Measurements from ENCODE around the gene PLEKHM1.
A peak's percentile ranks its signal among the peaks of the same experiment; 100 is the strongest.

The PLEKHM1 gene

GRCh38 chr17:45394564-45394912, 96.0 kb downstream of the PLEKHM1 start:
- Histone ChIP-seq H3K9ac (ENCODE audit: low read length) (peak overlapping the region; percentile 57), H3K18ac (ENCODE audit: low read depth in 1 of 2, low read length in 2 of 2) (peak overlapping the region; percentile 25 to 62), H4K8ac (ENCODE audit: low read length) (peak overlapping the region; percentile 83), H2BK12ac (ENCODE audit: low read length in 2 of 2) (peak overlapping the region; percentile 40 to 75), H3K4me1 (ENCODE audit: control insufficient read depth, insufficient read depth, low read depth, low read length) (peaks cover 9% of the 10 kb centered on the region), H3K79me1 (replicated peaks; ENCODE audit: low read length, poor library complexity, severe bottlenecking) (no peaks in the 10 kb centered on the region), H2BK120ac (ENCODE audit: low read depth, low read length) (peak overlapping the region; percentile 19), H3K4ac (ENCODE audit: low read depth in 1 of 2, low read length in 2 of 2) (no peak overlapping the region), H3K36me3 (ENCODE audit: control insufficient read depth in 1 of 2, insufficient read depth in 2 of 2, low read depth in 1 of 2, low read length in 2 of 2) (peaks cover 12 to 21% of the 10 kb centered on the region in 2 experiments), H3K27me3 (ENCODE audit: control insufficient read depth in 1 of 2, insufficient read depth in 1 of 2, low read length in 2 of 2) (peaks cover 0 to 17% of the 10 kb centered on the region in 2 experiments), H4K91ac (ENCODE audit: low read length) (peak overlapping the region; percentile 30), H3K23ac (ENCODE audit: low read length in 2 of 2) (no peak overlapping the region), H2AFZ (ENCODE audit: low read depth, low read length) (peak overlapping the region; percentile 54), H3K27ac (ENCODE audit: low read length, poor library complexity, severe bottlenecking) (no peak overlapping the region), H3K4me3 (ENCODE audit: insufficient read depth in 1 of 2, low read depth in 1 of 2, low read length in 2 of 2) (no peak overlapping the region), H3K14ac (ENCODE audit: low read length in 2 of 2) (no peak overlapping the region), H2BK5ac (ENCODE audit: low read depth, low read length, poor library complexity, severe bottlenecking) (no peak overlapping the region), H2AK5ac (ENCODE audit: low read length, severe bottlenecking) (no peak overlapping the region), H3K4me2 (ENCODE audit: low read length, poor library complexity, severe bottlenecking) (no peak overlapping the region), H2BK15ac (ENCODE audit: low read depth, poor library complexity, severe bottlenecking) (no peak overlapping the region), H3K9me3 (ENCODE audit: control insufficient read depth, low read length) (no peaks in the 10 kb centered on the region)
- WGBS, result 93% methylated on average over 4 of the region's 4 CpGs
- no peak for DNase-seq

DNA sequence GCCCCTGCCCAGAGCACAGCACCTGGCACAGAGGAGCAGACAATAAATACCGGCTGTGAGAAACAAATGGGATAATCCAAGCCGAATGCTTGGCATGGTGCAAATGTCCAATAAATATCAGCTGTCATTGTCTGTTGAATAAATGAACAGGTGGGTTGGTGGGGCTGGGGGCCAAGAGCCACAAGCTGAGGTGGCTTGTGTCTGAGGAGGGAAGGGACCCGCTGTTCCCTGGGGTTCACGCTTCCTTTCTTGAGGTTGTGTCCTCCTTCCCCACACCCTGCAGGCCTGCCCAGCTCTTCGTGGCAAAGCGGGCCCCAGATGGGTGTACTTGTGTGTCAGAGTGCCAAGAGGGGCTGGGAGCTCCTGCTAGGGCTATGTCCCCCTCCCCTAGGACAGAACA, 96.4 kb downstream of the PLEKHM1 start:
- Histone ChIP-seq H2AFZ (ENCODE audit: low read depth, low read length) (no peak overlapping the region), H2BK15ac (ENCODE audit: low read depth, poor library complexity, severe bottlenecking) (no peak overlapping the region), H2AK5ac (ENCODE audit: low read length, severe bottlenecking) (no peak overlapping the region), H3K4me1 (ENCODE audit: control insufficient read depth, insufficient read depth, low read depth, low read length) (peaks cover 9% of the 10 kb centered on the region), H3K79me1 (replicated peaks; ENCODE audit: low read length, poor library complexity, severe bottlenecking) (no peaks in the 10 kb centered on the region), H3K14ac (ENCODE audit: low read length in 2 of 2) (no peak overlapping the region), H2BK120ac (ENCODE audit: low read depth, low read length) (no peak overlapping the region), H3K36me3 (ENCODE audit: control insufficient read depth in 1 of 2, insufficient read depth in 2 of 2, low read depth in 1 of 2, low read length in 2 of 2) (peaks cover 12 to 21% of the 10 kb centered on the region in 2 experiments), H3K27ac (ENCODE audit: low read length, poor library complexity, severe bottlenecking) (no peak overlapping the region), H4K91ac (ENCODE audit: low read length) (no peak overlapping the region), H3K9ac (ENCODE audit: low read length) (no peak overlapping the region), H3K9me3 (ENCODE audit: control insufficient read depth, low read length) (no peaks in the 10 kb centered on the region), H2BK12ac (ENCODE audit: low read length in 2 of 2) (no peak overlapping the region), H4K8ac (ENCODE audit: low read length) (no peak overlapping the region), H3K23ac (ENCODE audit: low read length in 2 of 2) (no peak overlapping the region), H3K4ac (ENCODE audit: low read depth in 1 of 2, low read length in 2 of 2) (no peak overlapping the region), H3K27me3 (ENCODE audit: control insufficient read depth in 1 of 2, insufficient read depth in 1 of 2, low read length in 2 of 2) (peaks cover 0 to 19% of the 10 kb centered on the region in 2 experiments), H3K18ac (ENCODE audit: low read depth in 1 of 2, low read length in 2 of 2) (no peak overlapping the region), H3K4me2 (ENCODE audit: low read length, poor library complexity, severe bottlenecking) (no peak overlapping the region), H3K4me3 (ENCODE audit: insufficient read depth in 1 of 2, low read depth in 1 of 2, low read length in 2 of 2) (no peak overlapping the region), H2BK5ac (ENCODE audit: low read depth, low read length, poor library complexity, severe bottlenecking) (no peak overlapping the region)
- no peak for DNase-seq
- WGBS, result 91% methylated on average over 6 of the region's 6 CpGs

DNA sequence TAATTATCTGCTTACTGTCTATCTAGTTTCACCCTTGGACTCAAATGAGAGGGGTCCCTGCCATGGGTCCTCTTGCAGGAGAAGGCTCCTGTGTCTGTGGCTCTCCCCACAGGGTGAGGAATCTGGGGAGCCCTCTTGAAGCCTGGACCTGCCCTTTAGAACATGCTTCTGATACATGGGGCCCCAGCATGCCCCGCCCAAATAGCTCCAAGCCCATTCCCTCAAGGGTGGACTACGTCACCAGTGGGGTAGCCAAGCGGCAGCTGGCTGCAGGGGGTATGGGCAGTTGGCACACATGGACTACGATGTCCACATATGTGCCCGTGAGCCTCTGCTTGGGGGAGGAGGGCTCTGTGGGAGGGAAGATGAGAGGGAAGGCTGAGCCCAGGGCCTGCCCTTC, 97.1 kb downstream of the PLEKHM1 start:
- Histone ChIP-seq H3K36me3 (ENCODE audit: control insufficient read depth in 1 of 2, insufficient read depth in 2 of 2, low read depth in 1 of 2, low read length in 2 of 2) (peaks cover 12 to 21% of the 10 kb centered on the region in 2 experiments), H3K4me2 (ENCODE audit: low read length, poor library complexity, severe bottlenecking) (no peak overlapping the region), H3K14ac (ENCODE audit: low read length in 2 of 2) (no peak overlapping the region), H3K4me1 (ENCODE audit: control insufficient read depth, insufficient read depth, low read depth, low read length) (peaks cover 9% of the 10 kb centered on the region), H2BK15ac (ENCODE audit: low read depth, poor library complexity, severe bottlenecking) (no peak overlapping the region), H3K9ac (ENCODE audit: low read length) (no peak overlapping the region), H4K8ac (ENCODE audit: low read length) (no peak overlapping the region), H2BK12ac (ENCODE audit: low read length in 2 of 2) (no peak overlapping the region), H3K4me3 (ENCODE audit: insufficient read depth in 1 of 2, low read depth in 1 of 2, low read length in 2 of 2) (no peak overlapping the region), H3K23ac (ENCODE audit: low read length in 2 of 2) (no peak overlapping the region), H3K27ac (ENCODE audit: low read length, poor library complexity, severe bottlenecking) (no peak overlapping the region), H2BK120ac (ENCODE audit: low read depth, low read length) (no peak overlapping the region), H3K4ac (ENCODE audit: low read depth in 1 of 2, low read length in 2 of 2) (no peak overlapping the region), H4K91ac (ENCODE audit: low read length) (no peak overlapping the region), H2BK5ac (ENCODE audit: low read depth, low read length, poor library complexity, severe bottlenecking) (no peak overlapping the region), H2AK5ac (ENCODE audit: low read length, severe bottlenecking) (no peak overlapping the region), H3K18ac (ENCODE audit: low read depth in 1 of 2, low read length in 2 of 2) (no peak overlapping the region), H3K27me3 (ENCODE audit: control insufficient read depth in 1 of 2, insufficient read depth in 1 of 2, low read length in 2 of 2) (peaks cover 0 to 19% of the 10 kb centered on the region in 2 experiments), H2AFZ (ENCODE audit: low read depth, low read length) (no peak overlapping the region), H3K9me3 (ENCODE audit: control insufficient read depth, low read length) (no peaks in the 10 kb centered on the region), H3K79me1 (replicated peaks; ENCODE audit: low read length, poor library complexity, severe bottlenecking) (no peaks in the 10 kb centered on the region)
- no peak for DNase-seq
- 95% methylated on average over 5 of the region's 5 CpGs for WGBS

- 97% methylated on average over 2 of the region's 2 CpGs for WGBS
- Histone ChIP-seq H3K4me1 (ENCODE audit: control insufficient read depth, insufficient read depth, low read depth, low read length) (peaks cover 9% of the 10 kb centered on the region), H3K4ac (ENCODE audit: low read depth in 1 of 2, low read length in 2 of 2) (no peak overlapping the region), H4K91ac (ENCODE audit: low read length) (peak overlapping the region; percentile 47), H2AK5ac (ENCODE audit: low read length, severe bottlenecking) (no peak overlapping the region), H3K9me3 (ENCODE audit: control insufficient read depth, low read length) (peaks cover 3% of the 10 kb centered on the region), H2BK120ac (ENCODE audit: low read depth, low read length) (no peak overlapping the region), H2BK12ac (ENCODE audit: low read length in 2 of 2) (no peak overlapping the region), H2BK15ac (ENCODE audit: low read depth, poor library complexity, severe bottlenecking) (no peak overlapping the region), H3K4me2 (ENCODE audit: low read length, poor library complexity, severe bottlenecking) (no peak overlapping the region), H2BK5ac (ENCODE audit: low read depth, low read length, poor library complexity, severe bottlenecking) (no peak overlapping the region), H4K8ac (ENCODE audit: low read length) (no peak overlapping the region), H3K4me3 (ENCODE audit: insufficient read depth in 1 of 2, low read depth in 1 of 2, low read length in 2 of 2) (no peak overlapping the region), H3K79me1 (replicated peaks; ENCODE audit: low read length, poor library complexity, severe bottlenecking) (no peaks in the 10 kb centered on the region), H3K18ac (ENCODE audit: low read depth in 1 of 2, low read length in 2 of 2) (no peak overlapping the region), H3K23ac (ENCODE audit: low read length in 2 of 2) (no peak overlapping the region), H3K9ac (ENCODE audit: low read length) (no peak overlapping the region), H3K27ac (ENCODE audit: low read length, poor library complexity, severe bottlenecking) (no peak overlapping the region), H3K14ac (ENCODE audit: low read length in 2 of 2) (no peak overlapping the region), H3K27me3 (ENCODE audit: control insufficient read depth in 1 of 2, insufficient read depth in 1 of 2, low read length in 2 of 2) (peaks cover 0 to 33% of the 10 kb centered on the region in 2 experiments), H2AFZ (ENCODE audit: low read depth, low read length) (no peak overlapping the region), H3K36me3 (ENCODE audit: control insufficient read depth in 1 of 2, insufficient read depth in 2 of 2, low read depth in 1 of 2, low read length in 2 of 2) (peaks cover 10 to 11% of the 10 kb centered on the region in 2 experiments)
- DNase-seq, result no peak
Observed at GRCh38 chr17:45391918-45392317, 98.6 kb downstream of the PLEKHM1 start.

Data from mesenchymal stem cell (in vitro differentiated cells and primary cell).